Trophoblast cell (in vitro differentiated cells and primary cell): ENCODE data around the gene GPRIN2.

ENCODE experiments used
- DNase-seq, 2 donors: peaks; one replicate each; pipeline ENCODE4 v3.0.0-alpha.2; 2016
- H2AFZ ChIP-seq: 2 replicates; pipeline ENCODE4 v1.6.1; 2013; ENCODE audit warnings: low read length, moderate library complexity, mild to moderate bottlenecking; ENCODE audit not compliant: insufficient read depth, poor library complexity
- H2AK5ac ChIP-seq: 2 replicates; pipeline ENCODE4 v1.6.1; 2013; ENCODE audit warnings: mild to moderate bottlenecking, low read length
- H2BK120ac ChIP-seq: 2 replicates; pipeline ENCODE4 v1.6.1; 2013; ENCODE audit warnings: low read length, mild to moderate bottlenecking, moderate library complexity; ENCODE audit not compliant: insufficient read depth, poor library complexity
- H2BK12ac ChIP-seq: 2 replicates; pipeline ENCODE4 v1.6.1; 2013; ENCODE audit warnings: mild to moderate bottlenecking, low read length, moderate library complexity
- H2BK5ac ChIP-seq: 2 replicates; pipeline ENCODE4 v1.6.1; 2013; ENCODE audit warnings: low read length, low read depth, moderate library complexity, mild to moderate bottlenecking; ENCODE audit not compliant: poor library complexity
- H3K14ac ChIP-seq: 2 replicates; pipeline ENCODE4 v1.6.1; 2013; ENCODE audit warnings: mild to moderate bottlenecking, low read length
- H3K18ac ChIP-seq: 2 replicates; pipeline ENCODE4 v1.6.1; 2013; ENCODE audit warnings: mild to moderate bottlenecking, low read length
- H3K23ac ChIP-seq: 2 replicates; pipeline ENCODE4 v1.6.1; 2013; ENCODE audit warnings: low read length
- H3K27ac ChIP-seq: 2 replicates; pipeline ENCODE4 v1.5.1; 2013; ENCODE audit warnings: low read depth, mild to moderate bottlenecking, inconsistent platforms, low read length, moderate library complexity
- H3K27me3 ChIP-seq: 2 replicates; pipeline ENCODE4 v1.6.1; 2013; ENCODE audit warnings: inconsistent platforms, mild to moderate bottlenecking, low read length, moderate library complexity; ENCODE audit not compliant: insufficient read depth
- H3K36me3 ChIP-seq, 2 experiments: 1 replicate in 1 of 2; 2 replicates in 1 of 2; pipeline ENCODE4 v1.6.1; 2013; ENCODE audit warnings: low read length in 2 of 2, mild to moderate bottlenecking in 2 of 2, moderate library complexity in 1 of 2; ENCODE audit not compliant: insufficient read depth in 2 of 2, control insufficient read depth in 1 of 2
- H3K4ac ChIP-seq: 2 replicates; pipeline ENCODE4 v1.6.1; 2013; ENCODE audit warnings: low read depth, mild to moderate bottlenecking, low read length, moderate library complexity
- H3K4me1 ChIP-seq, 2 experiments: 1 replicate in 1 of 2; 2 replicates in 1 of 2; pipeline ENCODE4 v1.6.1; 2013; ENCODE audit warnings: low read length in 2 of 2, mild to moderate bottlenecking in 2 of 2, moderate library complexity in 1 of 2; ENCODE audit not compliant: insufficient read depth in 2 of 2, control insufficient read depth in 1 of 2
- H3K4me2 ChIP-seq: 2 replicates; pipeline ENCODE4 v1.6.1; 2013; ENCODE audit warnings: inconsistent platforms, mild to moderate bottlenecking, low read length, moderate library complexity
- H3K4me3 ChIP-seq: 2 replicates; pipeline ENCODE4 v1.5.1; 2013; ENCODE audit warnings: mild to moderate bottlenecking, low read depth, low read length, inconsistent platforms
- H3K79me1 ChIP-seq: one replicate; pipeline ENCODE4 v1.6.1; 2013; ENCODE audit warnings: low read length
- H3K79me2 ChIP-seq: 2 replicates; pipeline ENCODE4 v1.6.1; 2013; ENCODE audit warnings: low read length, mild to moderate bottlenecking; ENCODE audit not compliant: control insufficient read depth, insufficient read depth, poor library complexity
- H3K9ac ChIP-seq: 2 replicates; pipeline ENCODE4 v1.6.1; 2013; ENCODE audit warnings: mild to moderate bottlenecking, low read length
- H3K9me3 ChIP-seq: 2 replicates; pipeline ENCODE4 v1.6.1; 2013; ENCODE audit warnings: low read depth, mild to moderate bottlenecking, control low read depth, inconsistent platforms, low read length; ENCODE audit not compliant: insufficient read depth
- H4K12ac ChIP-seq: 2 replicates; pipeline ENCODE4 v1.6.1; 2013; ENCODE audit warnings: low read depth, mild to moderate bottlenecking, low read length, moderate library complexity
- H4K8ac ChIP-seq: 2 replicates; pipeline ENCODE4 v1.6.1; 2013; ENCODE audit warnings: low read depth, mild to moderate bottlenecking, low read length, moderate library complexity
- H4K91ac ChIP-seq: one replicate; pipeline ENCODE4 v1.6.1; 2013; ENCODE audit warnings: low read depth, mild to moderate bottlenecking, low read length, moderate library complexity
- WGBS: extraction: QIAGEN DNeasy Blood & Tissue Kit; methylation state at CpG from one replicate; pipeline ENCODE4 v1.1.7; 2013; ENCODE audit warnings: missing lambda C conversion rate; ENCODE audit not compliant: insufficient read length, insufficient coverage; ENCODE audit errors: extremely low coverage; 5-methylcytosine and 5-hydroxymethylcytosine counted together

The GPRIN2 gene

DNA sequence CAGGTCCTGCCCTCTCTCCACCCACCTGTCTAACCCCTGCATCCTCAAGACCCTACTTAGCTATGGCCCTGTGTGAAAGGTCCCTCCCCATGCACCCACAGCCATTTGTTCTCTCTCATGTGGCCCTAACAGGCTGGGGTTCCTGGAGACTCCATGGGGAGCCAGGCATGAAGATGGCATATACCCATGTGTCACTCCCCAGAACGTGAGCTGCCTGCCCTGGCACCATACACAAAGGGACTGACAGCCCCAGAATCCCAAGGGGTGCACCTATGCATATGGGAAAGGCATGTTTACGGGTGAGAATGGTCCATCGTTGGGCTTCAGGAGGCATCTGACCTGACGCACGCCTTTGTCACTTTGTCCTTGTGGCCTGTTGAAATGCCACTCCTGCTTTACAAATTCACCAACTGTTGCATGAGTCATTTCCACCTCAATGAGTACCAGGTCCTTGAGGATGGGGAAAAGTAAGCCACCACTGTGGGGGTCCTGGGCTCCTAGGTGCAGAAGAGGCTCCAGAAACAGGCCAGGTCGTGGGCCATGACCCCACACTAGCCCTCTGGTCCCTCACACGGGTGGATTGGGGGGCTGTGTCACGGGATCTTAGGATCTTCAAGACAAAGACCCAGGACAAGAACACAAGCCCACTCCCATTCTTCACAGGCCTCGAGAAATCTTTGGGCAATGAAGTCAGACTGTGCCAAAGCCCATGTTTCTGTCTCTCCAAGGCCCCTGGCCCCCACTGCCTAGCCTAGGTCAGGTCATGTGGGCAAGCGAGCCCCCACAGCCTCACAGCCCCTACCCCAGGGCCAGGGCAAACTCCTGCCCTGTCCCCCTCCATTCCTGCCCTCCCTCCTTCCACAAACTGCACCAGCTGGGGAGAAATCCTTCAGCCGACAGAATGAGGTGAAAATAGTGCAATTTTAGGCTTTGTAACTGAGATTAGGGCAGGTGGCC lies 8.6 kb downstream of the GPRIN2 start:
- no peaks in the 10 kb centered on the region for H3K36me3 ChIP-seq
- H2BK120ac ChIP-seq = no peak overlapping the region
- no peak overlapping the region for H3K4ac ChIP-seq
- no CpG with 5 or more reads among the region's 11 CpGs for WGBS
- no peak overlapping the region for H3K14ac ChIP-seq
- no peaks in the 10 kb centered on the region for H3K79me1 ChIP-seq
- no peak overlapping the region for H4K12ac ChIP-seq
- H3K79me2 ChIP-seq = no peaks in the 10 kb centered on the region
- H3K18ac ChIP-seq = no peak overlapping the region
- DNase-seq = no peak
- no peak overlapping the region for H2BK12ac ChIP-seq
- no peak overlapping the region for H2BK5ac ChIP-seq
- H3K4me1 ChIP-seq = peaks cover 15 to 17% of the 10 kb centered on the region in 2 experiments
- H4K91ac ChIP-seq = no peak overlapping the region
- no peak overlapping the region for H3K9ac ChIP-seq
- no peaks in the 10 kb centered on the region for H3K27me3 ChIP-seq
- H3K4me3 ChIP-seq = no peak overlapping the region
- no peak overlapping the region for H2AK5ac ChIP-seq
- peaks cover 2% of the 10 kb centered on the region for H3K9me3 ChIP-seq
- H2AFZ ChIP-seq = no peak overlapping the region
- no peak overlapping the region for H4K8ac ChIP-seq
- H3K27ac ChIP-seq = no peak overlapping the region
- no peak overlapping the region for H3K23ac ChIP-seq
- no peak overlapping the region for H3K4me2 ChIP-seq

DNA sequence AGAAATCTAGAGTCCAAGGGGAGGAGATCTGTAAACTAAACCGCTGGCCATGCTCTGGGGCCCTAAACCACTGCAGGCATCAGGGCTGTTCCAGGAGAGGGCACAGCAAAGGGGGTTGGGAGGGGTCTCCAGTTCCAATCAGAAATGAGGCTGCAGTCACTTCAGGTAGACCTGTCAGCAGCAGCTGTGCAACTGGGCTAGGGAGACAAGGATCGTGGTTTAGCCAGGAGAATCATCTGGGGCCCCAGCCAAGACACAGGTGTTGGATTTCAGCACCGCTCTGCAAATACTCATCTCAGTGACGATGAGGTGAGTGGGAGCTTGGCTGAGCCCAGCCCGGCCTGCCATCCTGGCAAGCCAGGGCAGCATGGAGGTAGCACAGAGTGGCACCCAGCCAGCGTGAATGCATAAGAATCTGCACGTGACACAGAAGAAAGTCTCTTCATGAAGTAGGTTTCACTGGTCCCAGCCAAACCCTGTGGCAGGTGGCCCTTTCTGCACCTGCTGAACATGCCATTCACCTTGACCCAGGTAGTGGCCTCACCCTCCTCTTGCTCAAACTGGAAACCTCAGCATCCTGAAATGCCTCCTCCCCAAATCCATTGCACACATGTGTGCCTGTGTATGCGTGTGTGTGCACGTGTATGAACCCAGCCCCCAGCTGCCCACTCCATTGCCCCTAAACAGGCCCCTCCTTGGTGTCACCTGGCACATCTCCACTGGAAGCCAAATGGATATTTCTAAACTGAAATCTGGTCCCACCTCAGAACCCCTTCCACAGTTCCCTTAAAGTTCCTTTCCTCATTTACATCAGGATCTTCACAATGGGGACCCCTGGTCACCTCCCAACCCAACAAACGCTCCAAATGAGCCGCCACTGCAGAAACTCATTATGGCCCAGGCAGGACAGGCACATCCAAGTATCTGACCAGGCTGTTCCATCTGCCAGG lies 9.6 kb downstream of the GPRIN2 start:
- Histone ChIP-seq H3K4ac (no peak overlapping the region), H3K4me3 (no peak overlapping the region), H3K23ac (no peak overlapping the region), H3K27ac (no peak overlapping the region), H4K8ac (no peak overlapping the region), H4K12ac (no peak overlapping the region), H3K27me3 (no peaks in the 10 kb centered on the region), H3K18ac (no peak overlapping the region), H3K36me3 (no peaks in the 10 kb centered on the region), H3K79me2 (no peaks in the 10 kb centered on the region), H3K79me1 (no peaks in the 10 kb centered on the region), H2AFZ (no peak overlapping the region), H3K14ac (no peak overlapping the region), H2BK5ac (no peak overlapping the region), H4K91ac (no peak overlapping the region), H3K9me3 (peaks cover 2% of the 10 kb centered on the region), H3K9ac (no peak overlapping the region), H3K4me1 (peaks cover 15 to 17% of the 10 kb centered on the region in 2 experiments), H3K4me2 (no peak overlapping the region), H2AK5ac (no peak overlapping the region), H2BK120ac (no peak overlapping the region), H2BK12ac (no peak overlapping the region)
- no CpG with 5 or more reads among the region's 11 CpGs for WGBS
- DNase-seq = no peak

DNA sequence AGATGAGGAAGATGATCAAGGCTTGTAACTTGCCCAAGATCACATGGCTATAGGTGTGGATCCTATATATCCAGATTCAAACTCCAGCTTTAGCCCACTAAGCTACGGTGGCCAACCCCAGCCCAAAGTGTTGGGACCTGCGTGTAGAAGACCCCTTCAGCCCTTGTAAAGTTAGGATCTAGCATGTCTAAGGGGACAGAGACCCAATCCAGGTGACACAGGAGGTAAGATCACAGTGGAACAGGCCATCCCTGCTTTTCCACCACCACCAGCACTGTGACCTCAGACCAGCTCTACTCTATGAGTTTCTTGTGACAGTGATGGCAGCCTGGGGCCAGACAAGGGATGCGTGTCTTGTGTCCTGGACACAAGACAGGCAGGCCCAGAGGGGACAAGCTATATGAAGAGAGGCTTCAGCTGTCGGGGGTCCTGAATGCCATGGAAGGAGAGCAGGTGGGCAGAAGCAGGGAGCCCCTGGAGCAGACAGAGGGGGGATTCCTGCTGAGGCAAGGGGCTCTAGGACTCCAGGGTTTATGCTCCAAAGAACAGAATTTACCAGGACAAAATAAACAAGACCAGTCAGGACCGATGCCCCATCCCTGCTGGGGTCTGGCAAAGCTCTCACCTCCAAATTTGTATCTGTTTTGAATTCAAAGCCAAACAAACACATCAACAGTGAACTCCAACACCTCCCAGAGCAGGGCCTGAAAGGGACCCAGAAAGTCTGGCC lies 10.4 kb downstream of the GPRIN2 start:
- H2BK120ac ChIP-seq = no peak overlapping the region
- no peak overlapping the region for H3K4me2 ChIP-seq
- H3K18ac ChIP-seq = no peak overlapping the region
- peaks cover 2% of the 10 kb centered on the region for H3K9me3 ChIP-seq
- no peak overlapping the region for H3K23ac ChIP-seq
- no peaks in the 10 kb centered on the region for H3K27me3 ChIP-seq
- no peaks in the 10 kb centered on the region for H3K36me3 ChIP-seq
- H3K4me1 ChIP-seq = peaks cover 17 to 20% of the 10 kb centered on the region in 2 experiments
- H3K14ac ChIP-seq = no peak overlapping the region
- WGBS = no CpG with 5 or more reads among the region's 5 CpGs
- no peak for DNase-seq
- no peak overlapping the region for H3K4ac ChIP-seq
- H2AFZ ChIP-seq = no peak overlapping the region
- H3K27ac ChIP-seq = no peak overlapping the region
- H3K4me3 ChIP-seq = no peak overlapping the region
- no peak overlapping the region for H4K12ac ChIP-seq
- no peak overlapping the region for H4K8ac ChIP-seq
- H4K91ac ChIP-seq = no peak overlapping the region
- H3K79me2 ChIP-seq = no peaks in the 10 kb centered on the region
- H2BK12ac ChIP-seq = no peak overlapping the region
- H3K79me1 ChIP-seq = peaks cover 2% of the 10 kb centered on the region
- no peak overlapping the region for H3K9ac ChIP-seq
- no peak overlapping the region for H2BK5ac ChIP-seq
- no peak overlapping the region for H2AK5ac ChIP-seq
